ENCODE measurements around the gene SMTNL1. TPM values are rescaled to one million over a fixed set of nuclear protein-coding genes. Genes with fewer than 3 reads are reported as not detected.

Gene SMTNL1, protein sequence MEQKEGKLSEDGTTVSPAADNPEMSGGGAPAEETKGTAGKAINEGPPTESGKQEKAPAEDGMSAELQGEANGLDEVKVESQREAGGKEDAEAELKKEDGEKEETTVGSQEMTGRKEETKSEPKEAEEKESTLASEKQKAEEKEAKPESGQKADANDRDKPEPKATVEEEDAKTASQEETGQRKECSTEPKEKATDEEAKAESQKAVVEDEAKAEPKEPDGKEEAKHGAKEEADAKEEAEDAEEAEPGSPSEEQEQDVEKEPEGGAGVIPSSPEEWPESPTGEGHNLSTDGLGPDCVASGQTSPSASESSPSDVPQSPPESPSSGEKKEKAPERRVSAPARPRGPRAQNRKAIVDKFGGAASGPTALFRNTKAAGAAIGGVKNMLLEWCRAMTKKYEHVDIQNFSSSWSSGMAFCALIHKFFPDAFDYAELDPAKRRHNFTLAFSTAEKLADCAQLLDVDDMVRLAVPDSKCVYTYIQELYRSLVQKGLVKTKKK
- not detected in 2 replicates for total RNA-seq

DNA sequence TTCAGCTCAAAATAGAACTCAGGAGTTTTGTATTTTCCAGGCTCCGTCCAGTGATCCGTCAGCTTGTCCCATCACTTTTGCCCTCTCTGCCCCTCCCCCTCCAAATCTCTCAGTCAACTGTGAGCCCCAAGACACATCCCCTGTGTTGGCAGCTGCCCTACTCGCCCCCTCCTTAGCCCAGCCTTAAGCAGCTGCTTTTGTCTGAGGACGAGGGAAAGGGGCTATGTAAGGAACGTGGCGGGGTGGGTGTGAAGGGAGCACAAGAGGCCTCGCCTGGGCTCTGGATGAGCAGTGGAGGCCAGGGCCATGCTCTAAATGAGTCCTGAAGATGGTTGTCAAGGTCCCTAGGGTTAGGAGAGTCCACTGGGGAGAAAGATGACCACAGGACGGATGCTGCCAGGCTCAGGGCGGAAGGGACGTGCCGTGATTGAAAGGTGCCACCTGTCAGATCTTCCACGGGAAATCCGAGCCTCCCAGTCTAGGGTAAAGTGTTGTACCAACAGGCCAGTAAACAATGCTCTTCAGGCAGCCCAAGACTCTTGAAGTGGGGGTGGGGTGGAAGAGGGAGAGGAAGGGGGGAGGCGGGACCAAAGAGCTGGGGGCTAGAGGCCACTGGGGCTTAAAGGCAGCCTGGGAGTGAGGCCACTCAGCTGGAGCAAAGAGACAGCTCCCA is at the start of gene SMTNL1:
SMTNL1 (plus strand) TSS at position 649 of the 673 bp plus-strand sequence. CDS start 5,048 bp downstream, outside the sequence.
- intact Hi-C loops (cut with micrococcal nuclease), result no loop called here

DNA sequence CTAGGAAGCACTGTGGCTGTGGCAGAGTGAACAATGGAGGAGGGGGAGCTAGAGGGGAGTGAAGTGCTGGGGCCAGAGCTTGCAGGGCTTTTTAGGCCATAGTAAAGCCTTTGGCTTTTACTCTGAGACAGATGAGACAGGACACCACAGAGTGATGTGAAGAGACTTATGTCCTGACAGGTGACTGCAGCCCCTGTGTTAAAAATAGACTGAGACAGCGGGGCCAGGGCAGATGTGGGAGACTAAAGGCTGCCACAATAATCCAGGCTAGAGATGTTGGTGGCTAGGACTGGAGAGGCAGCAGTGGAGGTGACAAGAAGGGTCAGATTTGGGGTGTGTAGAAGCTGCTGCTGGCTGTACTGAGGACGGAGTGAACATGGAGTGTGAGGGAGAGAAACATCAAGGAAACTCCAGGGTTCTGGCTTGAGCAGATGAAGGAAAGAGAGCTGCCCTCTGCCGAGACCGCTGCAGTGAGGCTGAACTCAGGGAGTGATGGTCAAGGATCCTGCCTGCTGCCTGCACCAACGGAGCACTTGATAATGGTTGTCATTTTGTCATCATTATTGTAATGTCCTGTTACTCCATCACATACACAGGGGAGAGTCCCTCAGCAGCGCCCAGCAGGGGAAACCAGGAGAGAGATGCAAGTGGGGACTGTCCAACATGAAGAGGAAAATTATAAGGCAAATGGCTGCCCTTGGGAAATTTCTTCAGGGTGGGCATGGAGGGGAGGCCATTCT is 49.3 kb upstream of the SMTNL1 start:
- intact Hi-C loops (cut with micrococcal nuclease), result no loop called here

DNA sequence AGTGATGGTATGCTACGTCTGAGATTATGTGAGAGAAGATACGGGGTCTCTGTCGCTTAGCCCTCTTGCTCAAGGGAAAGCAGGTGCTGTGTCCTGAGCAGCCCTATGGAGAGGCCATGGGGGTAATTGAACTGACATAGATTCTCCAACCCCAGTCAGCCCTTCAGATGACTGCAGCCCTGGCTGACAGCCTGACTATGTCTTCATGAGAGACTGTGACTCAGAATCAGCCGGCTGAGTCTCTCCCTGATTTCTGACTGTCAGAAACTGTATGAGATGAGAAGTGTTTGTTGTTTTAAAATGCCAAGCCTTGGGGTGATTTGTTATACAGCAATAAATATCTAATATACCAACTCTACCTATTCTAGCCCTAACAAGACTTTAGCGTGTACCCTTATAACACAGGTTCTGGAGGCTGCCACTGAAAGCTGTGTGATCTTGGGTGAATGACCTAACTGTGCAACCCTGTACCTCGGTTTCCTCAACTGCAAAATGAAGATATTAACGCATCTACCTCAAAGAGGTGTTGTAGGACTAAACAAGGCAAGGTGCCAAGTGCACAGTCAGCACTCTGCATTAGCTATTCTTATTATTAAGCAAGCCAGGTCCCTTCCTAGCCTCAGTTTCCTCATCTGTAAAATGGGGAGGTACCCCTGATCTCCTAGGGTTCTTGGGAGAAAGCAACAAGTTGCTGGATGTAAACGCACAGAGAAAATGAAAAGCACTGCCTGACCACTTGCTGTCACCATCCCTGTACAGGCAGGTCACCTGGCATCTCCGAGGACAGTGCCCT is 46.7 kb upstream of the SMTNL1 start:
- intact Hi-C loops (cut with micrococcal nuclease), result no loop called here

DNA sequence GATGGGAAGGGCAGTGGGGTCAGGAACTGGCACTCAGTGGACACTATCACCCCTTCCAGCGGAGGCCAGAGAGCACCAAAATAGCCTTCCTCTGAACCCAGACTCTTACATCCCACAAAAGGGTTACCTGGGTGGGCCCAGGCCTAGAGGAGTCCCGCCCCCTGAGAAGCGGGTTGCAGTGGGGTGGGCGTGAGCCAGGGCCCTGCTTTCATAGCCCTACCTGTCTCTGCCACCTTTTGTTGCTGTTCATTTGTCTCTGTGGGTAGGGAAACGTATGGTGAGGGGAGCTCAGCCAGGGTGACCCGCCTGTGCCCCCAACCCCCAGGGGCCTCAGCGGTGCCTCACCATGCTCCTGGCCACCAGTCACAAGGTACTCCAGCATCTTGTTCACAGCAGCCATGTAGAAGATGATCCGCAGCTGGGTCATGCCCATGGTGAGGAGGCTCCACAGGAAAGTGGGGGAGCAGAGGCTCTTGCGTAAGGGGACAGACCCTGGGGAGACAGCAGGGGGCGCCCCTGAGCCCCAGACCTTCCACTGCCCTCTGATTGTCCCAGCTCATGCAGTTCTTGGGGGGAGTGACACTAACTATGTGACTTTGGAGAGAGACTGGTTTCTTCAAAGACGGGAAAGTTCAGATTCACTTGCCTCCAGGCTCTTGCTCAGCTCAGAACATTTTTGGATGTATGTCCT is 45.9 kb upstream of the SMTNL1 start:
- intact Hi-C loops (cut with micrococcal nuclease), result no loop called here

DNA sequence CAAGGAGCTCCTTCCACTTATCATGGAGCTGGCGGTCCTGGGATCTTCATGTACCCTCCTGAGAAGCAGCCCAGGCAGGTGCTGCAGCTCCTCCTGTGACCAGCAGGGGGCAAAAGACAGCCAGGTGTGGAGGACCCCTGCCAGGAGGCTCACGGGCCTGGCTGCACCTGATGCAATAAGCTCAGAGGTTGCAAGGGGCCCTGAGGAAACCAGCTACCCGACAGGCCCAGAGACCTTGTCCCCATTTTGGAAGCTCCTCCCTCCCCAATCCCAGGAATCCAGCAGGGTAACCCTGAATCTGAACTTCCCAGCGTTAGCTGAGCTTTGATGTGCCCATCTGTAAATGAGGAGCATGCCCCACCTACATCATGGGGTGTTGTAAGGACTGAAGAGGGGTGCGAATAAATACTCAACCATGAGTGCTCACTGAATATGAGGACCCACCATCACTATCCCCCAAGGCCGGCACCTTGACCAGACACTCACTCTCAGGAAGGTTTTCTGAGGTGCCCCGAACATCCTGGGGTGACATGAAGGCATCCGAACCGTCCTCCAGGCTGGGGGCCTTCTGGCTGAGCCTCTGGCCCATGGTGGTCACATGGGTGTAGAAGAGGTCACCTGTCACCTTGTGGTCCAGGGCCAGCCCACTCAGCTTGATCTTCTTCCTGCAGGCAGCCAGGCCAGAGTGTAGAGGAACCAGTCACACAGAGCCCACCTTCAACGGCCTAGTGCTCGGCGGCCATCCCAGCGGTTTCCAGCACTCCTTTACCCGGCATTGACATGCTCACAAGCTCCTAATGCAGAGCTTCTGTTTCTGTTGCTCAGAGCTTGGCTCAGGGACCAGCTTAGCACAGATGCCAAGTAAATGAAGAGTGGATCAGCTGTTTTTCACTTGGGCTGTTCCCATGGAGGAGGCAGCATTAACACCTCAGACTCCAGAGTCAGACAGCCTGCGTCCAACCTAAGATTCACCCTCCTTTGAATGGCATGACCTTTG is 43.6 kb upstream of the SMTNL1 start:
- intact Hi-C loops (cut with micrococcal nuclease), result loop anchor here (1.0 kb wide), 5 partner anchors 21 to 150 kb away; partner anchors contain the start of gene SLC43A1

DNA sequence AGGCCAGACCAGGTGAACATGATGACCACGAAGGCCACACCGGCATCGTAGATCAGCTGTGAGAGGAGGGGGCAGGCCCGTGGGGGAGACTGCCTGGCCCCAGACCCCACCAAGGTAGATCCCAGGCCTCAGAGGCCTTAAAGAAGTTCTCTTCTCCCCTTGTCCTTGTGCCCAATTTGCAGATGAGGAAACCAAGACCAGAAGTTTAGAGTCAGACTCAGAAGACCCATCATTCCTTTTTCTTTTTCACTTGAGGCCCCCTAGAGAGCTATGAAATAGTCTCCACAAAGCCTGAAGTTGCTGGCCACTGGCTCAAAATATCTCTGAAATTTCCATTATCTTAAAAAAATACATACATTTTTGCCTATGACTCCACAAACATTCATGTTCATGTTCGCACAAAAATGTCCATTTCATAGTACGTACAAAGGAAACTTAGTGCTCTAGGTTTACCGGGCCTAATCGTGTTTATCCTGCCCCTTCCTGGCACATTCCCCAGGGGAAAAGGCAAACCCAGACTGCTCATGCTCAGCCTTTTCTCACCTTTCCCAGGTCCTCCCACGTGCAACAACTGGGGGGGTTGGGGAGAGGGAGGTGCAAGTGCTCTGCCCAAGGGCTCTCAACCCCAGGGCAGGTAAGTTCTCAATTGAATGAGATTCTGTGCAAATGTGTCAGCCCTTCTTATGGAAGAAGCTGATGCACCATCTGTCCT is 41.1 kb upstream of the SMTNL1 start:
- intact Hi-C loops (cut with micrococcal nuclease), result no loop called here

DNA sequence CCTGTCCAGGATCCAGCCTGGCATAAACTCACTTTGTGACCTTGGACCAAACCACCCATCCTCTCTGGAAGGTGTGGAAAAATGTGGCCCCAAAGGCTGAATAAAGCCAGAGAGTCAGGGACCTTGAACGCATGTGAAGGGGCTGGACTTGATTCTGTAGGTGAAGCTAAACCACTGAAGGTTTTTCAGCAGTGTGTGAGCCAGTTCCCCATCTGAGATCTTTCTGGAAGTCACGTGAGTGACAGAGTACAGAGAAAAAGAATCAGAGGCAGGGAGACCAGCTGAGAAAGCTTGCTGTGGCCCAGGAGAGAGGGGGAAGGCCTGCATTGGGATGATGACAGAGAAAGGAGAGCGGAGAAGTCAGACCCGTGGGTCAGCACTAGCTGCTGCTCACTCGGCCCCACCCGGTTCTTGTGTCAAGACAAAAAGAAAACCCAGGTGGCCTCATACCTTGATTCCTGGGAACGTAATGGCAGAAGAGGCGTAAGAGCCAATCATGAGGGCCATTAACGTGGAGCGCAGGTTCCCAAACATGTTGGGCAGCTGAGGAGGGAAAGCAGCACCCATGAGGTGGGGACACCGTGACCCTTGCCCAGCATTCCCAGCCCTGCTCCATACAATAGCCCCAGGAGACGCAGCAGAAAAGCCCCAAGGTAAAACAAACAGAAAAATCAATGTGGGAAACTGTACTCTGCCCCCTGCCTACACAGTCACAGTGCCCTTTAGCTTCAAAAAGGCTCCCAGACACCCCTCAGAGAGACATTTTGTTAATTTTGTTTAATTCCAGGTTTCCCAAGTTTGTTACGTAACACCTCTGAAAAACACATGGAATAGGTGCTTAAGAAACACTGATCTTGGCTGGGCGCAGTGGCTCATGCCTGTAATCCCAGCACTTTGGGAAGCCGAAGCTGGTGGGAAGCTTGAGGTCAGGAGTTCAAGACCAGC is 39.8 kb upstream of the SMTNL1 start:
- intact Hi-C loops (cut with micrococcal nuclease), result no loop called here

DNA sequence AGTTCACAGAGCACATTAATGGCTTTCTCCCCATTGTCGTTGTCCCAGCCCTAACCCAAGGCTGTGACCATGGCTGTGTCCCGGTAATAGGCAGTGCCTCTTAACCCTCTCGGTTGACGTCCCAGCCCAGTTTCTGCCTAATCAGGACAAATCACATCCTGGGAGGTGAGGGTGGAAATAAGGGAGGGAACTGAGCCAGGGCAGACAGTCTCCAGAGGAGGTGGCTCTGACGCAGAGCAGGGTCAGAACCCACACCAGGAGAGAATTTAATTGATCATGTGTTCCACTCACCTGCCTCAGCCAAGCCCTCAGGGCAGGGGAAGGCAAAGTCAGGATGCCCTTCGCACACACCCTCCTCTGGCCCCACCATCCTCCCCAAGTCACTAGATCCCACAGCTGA is 38.9 kb upstream of the SMTNL1 start:
- intact Hi-C loops (cut with micrococcal nuclease), result no loop called here

DNA sequence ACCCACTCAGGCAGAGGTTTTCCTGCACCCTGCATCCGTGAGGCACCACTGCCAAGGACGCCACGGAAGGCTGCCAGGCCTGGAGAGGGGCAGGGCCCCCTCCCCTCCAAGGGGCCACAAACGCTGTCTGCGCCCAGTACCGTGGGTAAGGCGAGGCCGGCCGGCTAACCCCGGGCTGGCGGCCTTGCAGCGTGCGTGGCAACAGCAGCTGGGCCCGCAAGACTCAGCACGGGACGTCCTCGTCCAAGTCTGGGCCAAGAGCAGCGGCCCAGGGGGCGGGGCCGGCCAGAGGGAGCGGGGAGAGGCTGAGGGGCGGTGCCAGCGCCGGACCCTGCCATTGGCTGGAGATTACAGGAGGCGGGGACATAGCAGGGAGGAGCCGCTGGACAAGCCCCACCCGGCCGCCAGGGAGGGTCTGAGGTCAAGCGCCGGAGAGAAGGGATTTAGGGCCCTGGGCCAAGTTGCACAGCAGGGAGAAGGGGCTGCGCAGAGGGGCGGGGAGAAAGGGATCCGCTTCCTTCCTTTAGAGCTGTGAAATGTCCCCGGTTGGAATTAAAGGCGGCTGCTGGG is 37.9 kb upstream of the SMTNL1 start:
- intact Hi-C loops (cut with micrococcal nuclease), result no loop called here

DNA sequence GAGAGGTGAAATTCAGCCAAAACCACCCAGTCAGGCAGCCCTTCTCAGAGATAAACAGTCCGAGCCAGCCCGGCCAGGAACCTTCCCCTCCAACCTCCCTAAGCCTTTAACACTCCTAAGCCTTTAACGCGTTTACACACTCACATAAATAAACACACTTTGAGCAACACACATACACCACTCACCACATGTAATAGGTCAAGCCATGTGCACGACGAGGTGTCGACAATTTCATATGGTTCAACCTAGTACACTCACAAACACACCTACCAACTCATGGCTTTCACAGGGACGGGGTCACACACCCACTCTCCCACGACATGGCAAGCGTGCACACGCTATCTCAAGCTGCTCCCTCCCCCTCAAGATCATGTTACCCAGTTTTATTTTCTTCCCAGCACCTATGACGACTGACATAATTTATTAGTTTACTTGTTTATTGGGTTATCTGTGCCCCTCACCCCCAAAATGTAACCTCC is 37.4 kb upstream of the SMTNL1 start:
- intact Hi-C loops (cut with micrococcal nuclease), result no loop called here

DNA sequence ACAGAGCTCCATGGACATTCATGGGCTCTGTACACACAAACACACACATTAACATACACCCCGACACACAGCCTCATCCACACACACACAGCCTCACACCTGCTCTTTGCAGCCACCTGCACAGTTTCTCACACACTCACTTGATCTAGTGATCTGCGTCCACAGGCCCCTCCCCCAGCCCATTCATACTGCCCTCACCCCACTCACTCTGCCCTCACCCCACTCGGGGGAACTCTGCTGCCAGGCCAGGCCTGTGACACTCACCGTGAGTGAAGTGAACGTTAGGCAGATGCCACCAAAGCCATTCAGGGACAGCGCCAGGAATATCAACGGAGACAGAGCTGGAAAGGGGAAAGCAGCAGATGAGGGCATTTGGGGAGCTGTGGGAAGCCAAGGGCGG is 36.9 kb upstream of the SMTNL1 start:
- intact Hi-C loops (cut with micrococcal nuclease), result no loop called here

DNA sequence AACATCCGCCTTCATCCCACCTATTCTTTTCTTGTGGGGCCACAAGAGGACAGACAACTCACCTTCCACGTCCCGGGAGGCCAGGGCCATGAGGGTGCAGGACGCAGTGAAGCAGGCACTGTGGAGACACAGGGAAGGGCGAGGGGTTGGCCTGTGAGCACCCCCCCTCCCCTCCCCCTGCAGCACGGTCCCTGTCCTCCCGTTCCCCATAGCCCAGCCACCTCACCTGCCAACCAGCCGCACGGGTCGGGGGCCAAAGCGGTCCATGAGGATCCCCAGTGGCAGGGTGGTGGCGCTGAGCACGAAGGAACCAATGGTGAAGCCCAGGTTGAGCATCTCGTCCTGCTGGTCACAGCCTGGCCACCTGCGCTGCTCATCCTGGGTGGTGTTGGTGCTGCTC is 36.5 kb upstream of the SMTNL1 start:
- intact Hi-C loops (cut with micrococcal nuclease), result no loop called here

DNA sequence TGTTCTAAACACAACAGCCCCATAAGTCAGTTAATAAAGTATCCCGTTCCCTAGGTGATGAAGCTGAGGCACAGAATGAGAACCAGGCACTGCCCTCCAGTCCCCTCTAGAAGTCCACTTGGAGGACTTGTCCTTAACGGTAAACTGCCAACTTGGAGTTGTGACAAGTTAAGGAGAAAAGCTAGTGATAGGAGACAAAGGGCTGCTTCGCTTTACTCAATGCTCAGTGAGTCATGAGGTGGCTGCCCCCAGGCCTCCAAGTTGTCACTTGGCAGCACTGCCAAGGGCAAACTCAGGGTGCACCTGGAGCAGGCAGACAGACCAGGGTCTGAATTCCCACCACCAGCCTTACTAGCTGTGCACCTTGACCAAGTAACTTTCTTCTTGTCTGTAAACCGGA is 35.4 kb upstream of the SMTNL1 start:
- intact Hi-C loops (cut with micrococcal nuclease), result no loop called here

DNA sequence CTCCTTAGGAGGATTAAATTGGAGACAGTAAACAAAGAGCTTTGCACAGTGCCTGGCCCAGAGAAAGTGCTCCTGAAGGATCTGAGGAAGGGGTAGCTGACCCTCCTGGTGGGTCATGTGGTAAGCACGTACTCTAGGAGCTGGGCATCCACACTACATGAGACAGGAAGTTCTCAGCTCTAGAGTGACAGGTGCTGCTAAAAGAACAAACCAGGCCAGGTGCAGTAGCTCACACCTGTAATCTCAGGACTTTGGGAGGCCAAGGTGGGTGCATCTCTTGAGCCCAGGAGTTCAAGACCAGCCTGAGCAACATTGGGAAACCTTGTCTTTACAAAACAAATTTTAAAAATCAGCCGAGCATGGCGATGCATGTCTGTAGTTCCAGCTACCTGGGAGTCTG is 35.0 kb upstream of the SMTNL1 start:
- intact Hi-C loops (cut with micrococcal nuclease), result no loop called here

DNA sequence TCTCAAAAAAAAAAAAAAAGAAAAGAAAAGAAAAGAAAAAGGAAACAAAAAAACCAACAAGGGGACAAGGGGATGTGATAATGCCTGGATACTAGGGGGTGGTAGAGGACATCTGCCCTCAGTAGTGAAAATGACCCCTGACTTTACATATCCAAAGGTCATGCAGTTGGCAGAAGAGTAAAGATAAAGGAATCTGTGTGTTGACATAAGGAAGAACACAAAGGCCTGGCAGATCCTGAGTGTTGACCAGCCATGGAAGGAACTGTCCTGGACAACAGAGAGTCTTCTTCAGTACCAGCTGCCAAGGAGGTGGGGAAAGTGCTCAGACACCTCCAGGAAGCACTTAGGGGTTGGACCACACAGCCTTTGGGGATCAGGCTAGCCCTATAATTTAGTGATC is 34.5 kb upstream of the SMTNL1 start:
- intact Hi-C loops (cut with micrococcal nuclease), result no loop called here

DNA sequence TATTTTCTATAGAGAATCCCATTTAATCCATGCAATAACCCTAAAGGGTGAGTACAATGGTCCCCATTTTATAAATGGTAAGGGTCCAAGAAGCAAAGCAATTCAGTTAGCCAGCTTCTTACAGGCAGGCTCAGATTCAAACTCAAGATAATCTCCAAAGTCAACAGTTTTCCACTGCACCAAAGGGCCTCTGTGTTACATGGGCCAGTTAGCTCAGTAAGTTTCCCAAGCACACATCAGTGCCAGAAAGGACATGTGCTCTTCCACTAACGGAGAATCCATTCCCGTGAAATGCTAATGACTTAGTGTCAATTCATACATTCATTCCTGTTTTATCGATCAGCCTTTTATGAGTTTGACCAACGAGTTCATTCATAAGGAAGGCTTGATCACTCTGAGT is 32.9 kb upstream of the SMTNL1 start:
- intact Hi-C loops (cut with micrococcal nuclease), result no loop called here

DNA sequence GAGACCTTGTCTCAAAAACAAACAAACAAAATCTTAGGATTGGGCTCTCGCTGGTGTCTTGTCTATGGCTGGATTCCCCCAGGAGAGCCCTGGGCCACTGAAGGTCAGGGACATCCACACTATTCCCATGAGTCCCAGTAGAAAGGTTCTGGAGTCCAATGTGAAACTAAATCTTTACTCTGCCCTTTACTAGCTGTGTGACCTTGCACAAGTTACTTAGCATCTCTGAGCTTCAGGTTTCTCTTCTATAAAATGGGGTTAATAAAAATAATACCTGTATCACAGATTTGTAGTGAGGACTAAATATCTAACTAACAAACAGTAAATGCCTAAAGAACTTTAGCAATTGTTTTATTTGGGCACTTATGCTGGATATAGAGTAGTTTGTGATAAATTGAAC is 30.9 kb upstream of the SMTNL1 start:
- intact Hi-C loops (cut with micrococcal nuclease), result no loop called here
